ENCODE data around the gene OCRL. TPM values are rescaled to one million over a fixed set of nuclear protein-coding genes. Genes with fewer than 3 reads are reported as not detected.
"Not testable (repeated sequence)": the region's sequence is repeated elsewhere in the genome, so short reads cannot be mapped to it uniquely, and the experiment has no call there.

OCRL gene
- total and polyA plus RNA-seq, 2 experiments from 2014 or later, result 3.9 to 16.5 TPM

DNA sequence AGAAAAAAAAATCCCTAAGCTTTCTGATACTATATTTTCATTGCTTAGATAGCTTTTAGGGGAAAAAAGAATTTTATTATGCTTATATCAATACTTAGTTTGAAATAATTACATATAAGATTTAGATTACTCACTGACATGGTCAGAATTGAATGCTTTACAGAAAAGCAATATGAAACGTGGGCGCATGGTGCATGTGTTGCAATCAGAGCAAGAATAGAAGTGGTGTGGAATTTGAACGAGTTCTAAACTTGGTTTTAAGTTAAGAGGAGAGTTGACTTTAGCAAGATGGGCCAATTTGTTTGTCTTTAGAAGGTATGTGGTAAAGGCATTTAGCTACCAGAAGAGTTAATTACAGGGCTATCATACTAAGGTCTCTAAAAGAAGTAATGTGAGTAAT, 21.4 kb downstream of the OCRL start:
- Histone ChIP-seq H3K4me3 (no peak overlapping the region), H3K4me1 (ENCODE audit: insufficient read depth) (peaks cover 9% of the 10 kb centered on the region), H3K9me2 (ENCODE audit: insufficient read depth) (no peaks in the 10 kb centered on the region), H3F3A (replicated peaks; ENCODE audit: low read depth) (no peaks in the 10 kb centered on the region), H4K20me1 (replicated peaks; ENCODE audit: insufficient read depth) (no peaks in the 10 kb centered on the region), H3K27me3 (ENCODE audit: insufficient read depth) (no peaks in the 10 kb centered on the region), H3K27ac (ENCODE audit: low read depth) (no peak overlapping the region), H2AFZ (no peak overlapping the region), H3K4me2 (no peak overlapping the region), H3K79me2 (replicated peaks; ENCODE audit: insufficient read depth) (no peaks in the 10 kb centered on the region), H3K36me3 (ENCODE audit: insufficient read depth) (peaks cover 15% of the 10 kb centered on the region)
- TF ChIP-seq, protein P1, sequence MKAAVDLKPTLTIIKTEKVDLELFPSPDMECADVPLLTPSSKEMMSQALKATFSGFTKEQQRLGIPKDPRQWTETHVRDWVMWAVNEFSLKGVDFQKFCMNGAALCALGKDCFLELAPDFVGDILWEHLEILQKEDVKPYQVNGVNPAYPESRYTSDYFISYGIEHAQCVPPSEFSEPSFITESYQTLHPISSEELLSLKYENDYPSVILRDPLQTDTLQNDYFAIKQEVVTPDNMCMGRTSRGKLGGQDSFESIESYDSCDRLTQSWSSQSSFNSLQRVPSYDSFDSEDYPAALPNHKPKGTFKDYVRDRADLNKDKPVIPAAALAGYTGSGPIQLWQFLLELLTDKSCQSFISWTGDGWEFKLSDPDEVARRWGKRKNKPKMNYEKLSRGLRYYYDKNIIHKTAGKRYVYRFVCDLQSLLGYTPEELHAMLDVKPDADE (IDR thresholded peaks at IDR 0.05), result no peak
- no peak for TF ChIP-seq ZNF114 (CRISPR knock-in tag; IDR thresholded peaks at IDR 0.05)
- Mint-ChIP-seq H3K4me1 (peaks cover 10% of the 10 kb centered on the region), H3K36me3 (ENCODE audit: low read depth) (peaks cover 63% of the 10 kb centered on the region), H3K27me3 (ENCODE audit: insufficient read depth, low read depth, poor library complexity) (no peaks in the 10 kb centered on the region), H3K9me3 (no peaks in the 10 kb centered on the region), H3K27ac (no peak overlapping the region), H3K4me3 (no peak overlapping the region)
- no peak for ATAC-seq
- DNase-seq (ENCODE audit: low spot score), result no peak

DNA sequence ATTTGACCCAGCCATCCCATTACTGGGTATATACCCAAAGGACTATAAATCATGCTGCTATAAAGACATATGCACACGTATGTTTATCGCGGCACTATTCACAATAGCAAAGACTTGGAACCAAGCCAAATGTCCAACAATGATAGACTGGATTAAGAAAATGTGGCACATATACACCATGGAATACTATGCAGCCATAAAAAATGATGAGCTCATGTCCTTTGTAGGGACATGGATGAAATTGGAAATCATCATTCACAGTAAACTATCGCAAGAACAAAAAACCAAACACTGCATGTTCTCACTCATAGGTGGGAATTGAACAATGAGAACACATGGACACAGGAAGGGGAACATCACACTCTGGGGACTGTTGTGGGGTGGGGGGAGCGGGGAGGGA, 24.3 kb downstream of the OCRL start:
- not testable (repeated sequence) for H3K27ac ChIP-seq (ENCODE audit: low read depth); H2AFZ ChIP-seq; H3F3A ChIP-seq (replicated peaks; ENCODE audit: low read depth); H3K4me3 ChIP-seq; H3K27ac Mint-ChIP-seq; H3K27me3 Mint-ChIP-seq (ENCODE audit: insufficient read depth, low read depth, poor library complexity); H3K9me2 ChIP-seq (ENCODE audit: insufficient read depth); H3K9me3 Mint-ChIP-seq; H4K20me1 ChIP-seq (replicated peaks; ENCODE audit: insufficient read depth); H3K4me2 ChIP-seq; DNase-seq (ENCODE audit: low spot score); H3K4me3 Mint-ChIP-seq; ATAC-seq; H3K27me3 ChIP-seq (ENCODE audit: insufficient read depth); H3K79me2 ChIP-seq (replicated peaks; ENCODE audit: insufficient read depth); H3K4me1 ChIP-seq (ENCODE audit: insufficient read depth)
- Mint-ChIP-seq H3K4me1 (peaks cover 10% of the 10 kb centered on the region), H3K36me3 (ENCODE audit: low read depth) (peaks cover 64% of the 10 kb centered on the region)
- peaks cover 15% of the 10 kb centered on the region for H3K36me3 ChIP-seq (ENCODE audit: insufficient read depth)

DNA sequence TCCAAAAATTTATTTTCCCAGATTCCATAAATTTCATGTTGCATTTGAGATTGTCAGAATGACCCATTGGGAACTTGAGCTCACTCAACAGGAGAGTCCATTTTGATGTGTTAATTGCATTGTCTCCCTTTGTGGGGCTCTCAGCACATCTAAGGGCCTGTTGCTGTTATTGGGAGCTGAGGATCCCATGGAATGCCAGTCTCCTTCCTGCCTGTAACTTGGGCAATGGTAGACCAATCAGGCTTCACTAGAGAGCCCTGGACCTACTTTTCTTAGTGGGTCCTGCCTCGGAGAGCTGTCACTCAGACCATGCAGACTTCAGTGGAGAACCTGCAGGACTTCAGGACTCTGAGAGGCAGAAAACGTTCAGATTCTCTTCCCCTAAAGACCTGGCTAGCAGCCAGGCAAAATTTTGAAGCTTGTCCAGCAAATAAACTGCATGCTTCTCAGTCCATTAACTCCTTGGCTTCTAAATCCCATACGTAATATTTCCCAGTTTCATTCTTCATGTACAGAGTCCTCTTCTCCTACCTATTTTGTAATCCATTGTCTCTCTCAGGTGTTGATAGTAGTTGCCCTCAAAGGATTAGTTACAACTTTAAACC, 25.1 kb downstream of the OCRL start:
- peak; percentile 53 for DNase-seq (ENCODE audit: low spot score)
- Mint-ChIP-seq H3K4me3 (no peak overlapping the region), H3K9me3 (no peaks in the 10 kb centered on the region), H3K4me1 (peaks cover 10% of the 10 kb centered on the region), H3K27ac (no peak overlapping the region), H3K27me3 (ENCODE audit: insufficient read depth, low read depth, poor library complexity) (no peaks in the 10 kb centered on the region), H3K36me3 (ENCODE audit: low read depth) (peaks cover 62% of the 10 kb centered on the region)
- Histone ChIP-seq H3K27me3 (ENCODE audit: insufficient read depth) (no peaks in the 10 kb centered on the region), H2AFZ (no peak overlapping the region), H3K4me2 (no peak overlapping the region), H3K79me2 (replicated peaks; ENCODE audit: insufficient read depth) (no peaks in the 10 kb centered on the region), H3K4me3 (no peak overlapping the region), H3K27ac (ENCODE audit: low read depth) (no peak overlapping the region), H3K4me1 (ENCODE audit: insufficient read depth) (peaks cover 9% of the 10 kb centered on the region), H3F3A (replicated peaks; ENCODE audit: low read depth) (no peaks in the 10 kb centered on the region), H3K36me3 (ENCODE audit: insufficient read depth) (peaks cover 15% of the 10 kb centered on the region), H3K9me2 (ENCODE audit: insufficient read depth) (no peaks in the 10 kb centered on the region), H4K20me1 (replicated peaks; ENCODE audit: insufficient read depth) (no peaks in the 10 kb centered on the region)
- peak; percentile 94 for ATAC-seq
- TF ChIP-seq JUNB (IDR thresholded peaks at IDR 0.05; ENCODE audit: unreplicated experiment) (no peak), CTCF (conservative IDR thresholded peaks at IDR 0.05; ENCODE audit: low read depth in 2 of 2) (no peak), CREB1 (CRISPR knock-in tag; IDR thresholded peaks at IDR 0.05; ENCODE audit: low read depth) (no peak), NANOG (IDR thresholded peaks at IDR 0.05; ENCODE audit: borderline replicate concordance) (no peak), REST (IDR thresholded peaks at IDR 0.05; ENCODE audit: unreplicated experiment) (no peak), EZH2 (IDR thresholded peaks at IDR 0.05; ENCODE audit: low read depth, unreplicated experiment) (no peak)
- TF ChIP-seq, protein P1 (IDR thresholded peaks at IDR 0.05), result no peak
